Sigmoid colon (tissue), 4 donors: ENCODE measurements around the gene KRTAP5-11.

Source experiments
- EP300 ChIP-seq, 4 donors: sonication (generic); formaldehyde crosslinking; IDR thresholded peaks; one replicate each; pipeline ENCODE4 v1.6.1; 2017; ENCODE audit warnings: antibody characterized with exemption in 4 of 4
- POLR2AphosphoS5 ChIP-seq, 4 donors: sonication (generic); formaldehyde crosslinking; IDR thresholded peaks; one replicate each; pipeline ENCODE4 v1.6.1; 2017; ENCODE audit warnings: antibody characterized with exemption in 4 of 4
- TF ChIP-seq, protein P1 (sequence below), 4 experiments: fragments of 450-650 bp in 3 of 4; fragments of 200-600 bp in 1 of 4; IDR thresholded peaks; one replicate each; pipeline ENCODE4 v1.5.1; 2016 to 2019; ENCODE audit warnings: antibody characterized with exemption in 4 of 4, mild to moderate bottlenecking in 3 of 4, moderate library complexity in 2 of 4

DNA sequence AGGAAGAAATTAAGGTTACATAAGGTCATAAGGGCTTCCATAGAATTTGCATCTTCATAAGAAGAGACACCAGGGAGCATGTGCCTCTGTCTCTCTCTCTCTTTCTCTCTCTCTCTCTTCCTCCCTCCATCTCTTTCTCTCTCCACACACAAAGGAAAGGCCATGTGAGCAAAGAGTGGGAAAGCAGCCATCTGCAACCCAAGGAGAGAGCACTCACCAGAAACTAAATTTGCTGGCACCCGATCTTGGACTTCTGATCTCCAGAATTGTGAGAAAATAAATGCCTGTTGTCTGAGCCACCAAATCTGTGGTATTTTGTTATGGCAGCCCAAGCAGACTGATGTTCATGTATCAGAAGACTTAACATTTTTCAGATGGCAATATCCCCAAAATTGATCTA is 23.7 kb downstream of the KRTAP5-11 start:
- TF ChIP-seq POLR2AphosphoS5 (IDR thresholded peaks at IDR 0.05) (no peak), EP300 (IDR thresholded peaks at IDR 0.05) (no peak)
- TF ChIP-seq, protein P1, sequence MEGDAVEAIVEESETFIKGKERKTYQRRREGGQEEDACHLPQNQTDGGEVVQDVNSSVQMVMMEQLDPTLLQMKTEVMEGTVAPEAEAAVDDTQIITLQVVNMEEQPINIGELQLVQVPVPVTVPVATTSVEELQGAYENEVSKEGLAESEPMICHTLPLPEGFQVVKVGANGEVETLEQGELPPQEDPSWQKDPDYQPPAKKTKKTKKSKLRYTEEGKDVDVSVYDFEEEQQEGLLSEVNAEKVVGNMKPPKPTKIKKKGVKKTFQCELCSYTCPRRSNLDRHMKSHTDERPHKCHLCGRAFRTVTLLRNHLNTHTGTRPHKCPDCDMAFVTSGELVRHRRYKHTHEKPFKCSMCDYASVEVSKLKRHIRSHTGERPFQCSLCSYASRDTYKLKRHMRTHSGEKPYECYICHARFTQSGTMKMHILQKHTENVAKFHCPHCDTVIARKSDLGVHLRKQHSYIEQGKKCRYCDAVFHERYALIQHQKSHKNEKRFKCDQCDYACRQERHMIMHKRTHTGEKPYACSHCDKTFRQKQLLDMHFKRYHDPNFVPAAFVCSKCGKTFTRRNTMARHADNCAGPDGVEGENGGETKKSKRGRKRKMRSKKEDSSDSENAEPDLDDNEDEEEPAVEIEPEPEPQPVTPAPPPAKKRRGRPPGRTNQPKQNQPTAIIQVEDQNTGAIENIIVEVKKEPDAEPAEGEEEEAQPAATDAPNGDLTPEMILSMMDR (IDR thresholded peaks at IDR 0.05): no peak
